NCI-H2196 (cell line): ENCODE results near the gene LPP.

ENCODE experiments used
- DNase-seq: peaks from one replicate; lab custom pipeline; 2025; ENCODE audit not compliant: unreplicated experiment; lab: John Stamatoyannopoulos, UW

Gene LPP

DNA sequence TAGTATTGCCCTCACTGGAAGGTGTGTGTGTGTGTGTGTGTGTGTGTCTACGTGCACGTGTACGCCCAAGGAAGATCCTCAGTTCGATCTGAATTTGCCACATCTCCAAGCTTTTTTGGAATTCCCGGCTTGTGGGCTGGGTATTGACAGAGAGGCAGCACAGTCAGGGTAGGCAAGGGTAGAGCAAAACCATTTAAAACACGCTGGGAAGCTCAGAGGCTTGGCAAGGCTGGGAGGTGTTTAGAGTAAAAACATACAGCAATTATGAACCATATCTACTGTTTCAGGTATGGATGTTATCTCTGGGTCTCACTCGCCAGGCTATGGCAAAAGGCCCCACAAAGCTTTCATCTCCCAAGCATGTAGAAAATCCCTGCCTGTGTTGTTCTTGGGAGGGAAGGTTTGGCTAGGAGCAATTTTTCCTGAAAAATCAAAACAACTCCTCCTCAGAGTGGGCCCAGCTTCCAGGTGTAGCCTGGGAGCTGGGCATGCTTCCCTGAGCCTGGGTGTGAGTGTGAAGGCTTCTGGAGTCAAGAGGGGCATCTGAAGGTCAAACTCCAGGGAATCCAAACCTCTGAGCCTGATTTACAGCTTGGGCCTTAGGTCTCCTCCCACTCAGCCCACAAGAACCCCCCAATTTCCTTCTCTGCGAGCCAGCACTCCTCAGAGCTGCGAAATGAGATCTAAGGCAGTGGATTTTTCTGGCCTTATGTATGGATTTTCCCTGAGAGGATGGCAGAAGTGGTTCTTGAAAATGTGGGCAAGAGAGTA is 773.0 kb downstream of the LPP start:
- no peak for DNase-seq

DNA sequence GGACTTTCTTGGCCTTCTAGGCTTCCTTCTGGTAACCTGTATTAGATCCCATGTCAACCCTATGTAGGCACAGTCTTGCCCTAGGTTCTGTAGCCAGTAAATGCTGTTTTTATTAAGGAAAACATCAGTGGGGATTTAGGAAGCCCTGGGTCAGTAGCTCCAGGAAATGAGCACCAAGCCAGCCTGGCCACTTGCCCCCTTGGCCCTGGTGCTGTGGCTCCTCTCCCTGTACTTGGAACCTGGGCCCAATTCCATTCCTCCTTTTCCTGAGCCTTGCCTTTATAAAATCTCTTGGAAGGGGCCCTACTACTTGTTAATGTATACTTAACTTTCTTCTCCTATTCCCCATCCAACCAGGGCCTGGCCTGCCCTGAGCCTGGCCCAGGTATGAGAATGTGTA is 774.0 kb downstream of the LPP start:
- no peak for DNase-seq

DNA sequence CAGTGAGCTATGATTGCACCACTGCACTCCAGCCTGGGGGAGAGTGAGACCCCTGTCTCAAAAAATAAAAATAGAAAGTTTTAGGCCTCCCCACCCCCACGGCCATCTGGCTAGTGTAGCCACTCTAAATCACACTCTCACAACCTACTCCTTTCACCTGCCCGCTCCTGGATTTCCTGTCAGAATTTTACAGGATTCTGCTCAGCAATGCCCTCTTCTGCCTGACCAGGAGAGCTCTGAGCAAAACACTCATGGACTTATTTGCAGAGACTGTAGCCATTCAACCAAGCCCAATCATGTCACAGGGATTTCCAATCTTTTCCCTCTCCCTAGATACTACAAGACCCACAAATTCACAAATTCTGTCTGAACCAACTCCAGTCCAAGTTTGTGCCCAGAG is 775.2 kb downstream of the LPP start:
- peak; percentile 74 for DNase-seq

DNA sequence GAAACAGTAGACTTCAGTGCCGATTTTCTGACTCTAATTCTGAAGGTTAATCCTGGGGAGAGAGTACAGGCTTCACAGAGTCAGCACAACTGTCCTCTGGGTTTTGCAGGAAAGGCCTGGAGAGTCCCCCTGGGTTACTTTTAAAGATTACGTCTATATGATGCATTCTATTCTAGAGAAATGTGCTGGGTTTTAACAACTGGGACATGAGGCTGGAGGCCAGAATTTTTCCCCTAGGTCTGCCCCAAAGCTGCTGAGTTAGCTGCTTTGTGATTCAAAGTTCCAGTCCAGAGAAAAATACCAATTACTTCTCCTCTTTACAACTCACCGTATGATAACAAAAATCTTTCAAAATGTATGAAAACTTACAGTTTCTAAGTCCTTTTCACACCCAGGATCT is 777.1 kb downstream of the LPP start:
- DNase-seq: no peak

DNA sequence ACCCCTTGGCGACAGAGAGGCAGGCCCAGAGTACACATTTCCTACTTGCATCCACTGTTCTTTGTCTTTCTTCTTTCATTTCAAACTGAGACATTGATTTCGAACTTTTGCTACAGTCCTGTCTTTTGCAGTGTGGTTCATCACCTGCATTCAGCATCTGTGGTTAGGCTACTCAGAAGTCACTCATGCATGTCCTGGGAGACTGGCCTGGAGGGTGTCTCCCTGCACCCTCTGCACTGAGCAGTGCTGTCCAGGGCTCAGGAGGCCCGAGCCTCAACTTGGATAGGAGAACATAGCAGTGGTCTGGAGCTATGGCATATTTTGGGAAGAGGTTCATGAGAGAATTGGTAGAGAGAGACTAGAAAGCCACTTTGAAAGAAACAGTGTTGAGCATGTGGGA is 777.6 kb downstream of the LPP start:
- peak; percentile 30 for DNase-seq

DNA sequence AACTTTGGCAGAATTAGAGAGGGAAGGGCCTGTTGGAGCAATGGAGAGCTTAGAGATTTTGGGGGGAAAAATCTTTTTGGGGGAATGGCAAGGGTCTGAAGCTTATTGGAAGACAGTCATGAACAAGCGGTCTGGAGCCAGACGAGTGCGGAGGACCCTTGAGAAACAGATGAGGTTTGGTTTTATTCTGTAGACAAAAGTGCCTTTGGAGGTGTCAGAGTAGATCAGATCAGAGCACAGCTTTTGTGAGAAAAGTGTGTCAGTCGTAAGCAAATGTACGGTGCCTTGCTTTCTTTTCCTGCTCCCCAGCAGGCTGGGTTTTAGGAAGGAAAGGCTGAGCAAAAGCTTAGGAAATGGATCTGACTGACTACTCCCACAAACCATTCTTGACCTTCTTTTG is 781.0 kb downstream of the LPP start:
- DNase-seq: no peak

DNA sequence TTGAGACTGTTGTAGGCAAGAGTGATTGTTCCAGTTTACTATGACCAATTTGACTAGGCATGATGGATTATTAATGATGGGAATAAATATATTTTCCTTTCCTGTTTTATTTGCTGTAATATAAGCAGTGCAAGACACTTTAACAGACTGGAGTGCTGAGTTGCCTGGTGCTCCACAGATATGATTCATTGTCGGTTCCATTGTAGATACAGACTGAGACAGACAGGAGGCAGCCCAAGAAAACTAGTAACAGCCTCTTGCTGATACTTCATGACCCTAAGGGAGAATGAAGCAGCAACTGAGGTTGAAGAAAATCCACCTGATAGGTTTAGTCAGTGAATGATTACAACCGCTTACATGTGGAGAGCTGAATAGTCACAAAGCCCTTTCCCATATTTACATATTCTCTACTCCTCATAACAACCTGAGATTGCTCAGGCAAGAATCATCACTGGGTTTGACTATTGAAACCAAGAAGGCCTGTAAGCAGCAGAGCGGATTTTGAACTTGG is 782.7 kb downstream of the LPP start:
- no peak for DNase-seq

DNA sequence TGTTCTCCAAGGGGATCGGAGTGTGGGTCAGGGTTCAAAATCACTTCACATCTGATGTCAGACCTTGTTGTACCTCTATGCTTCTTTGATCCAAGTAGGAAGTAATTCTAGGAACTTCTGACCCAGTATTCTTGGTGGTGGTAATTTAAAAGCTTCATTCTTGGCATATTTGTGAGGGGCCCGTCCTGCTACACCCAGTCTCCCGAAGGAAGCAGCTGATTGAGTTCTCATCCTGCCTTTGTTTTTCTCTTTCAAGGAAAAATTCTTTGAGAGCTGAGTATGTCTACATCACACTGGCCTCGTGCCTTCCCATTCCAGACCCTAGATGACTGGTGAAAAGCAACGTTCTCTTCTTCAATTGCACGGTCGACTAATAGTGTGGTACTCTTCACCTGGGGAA is 783.4 kb downstream of the LPP start:
- no peak for DNase-seq

GRCh38 chr3:188938999-188939398 is 785.0 kb downstream of the LPP start:
- DNase-seq: no peak

GRCh38 chr3:188939814-188940572 is 786.0 kb downstream of the LPP start:
- no peak for DNase-seq
